Bronchus fibroblast of lung (primary cell): ENCODE measurements around the gene FABP3. TPM values are rescaled to one million over a fixed set of nuclear protein-coding genes. Genes with fewer than 3 reads are reported as not detected.

Experiments
- total RNA-seq: library from RNA; depleted of rRNA; stranded (reverse); fragments of >200 nt; gene quantifications from 2 replicates; pipeline ENCODE4 v1.2.3, GENCODE V29; 2015

FABP3 gene
- 209 and 250 TPM in 2 replicates for total RNA-seq

DNA sequence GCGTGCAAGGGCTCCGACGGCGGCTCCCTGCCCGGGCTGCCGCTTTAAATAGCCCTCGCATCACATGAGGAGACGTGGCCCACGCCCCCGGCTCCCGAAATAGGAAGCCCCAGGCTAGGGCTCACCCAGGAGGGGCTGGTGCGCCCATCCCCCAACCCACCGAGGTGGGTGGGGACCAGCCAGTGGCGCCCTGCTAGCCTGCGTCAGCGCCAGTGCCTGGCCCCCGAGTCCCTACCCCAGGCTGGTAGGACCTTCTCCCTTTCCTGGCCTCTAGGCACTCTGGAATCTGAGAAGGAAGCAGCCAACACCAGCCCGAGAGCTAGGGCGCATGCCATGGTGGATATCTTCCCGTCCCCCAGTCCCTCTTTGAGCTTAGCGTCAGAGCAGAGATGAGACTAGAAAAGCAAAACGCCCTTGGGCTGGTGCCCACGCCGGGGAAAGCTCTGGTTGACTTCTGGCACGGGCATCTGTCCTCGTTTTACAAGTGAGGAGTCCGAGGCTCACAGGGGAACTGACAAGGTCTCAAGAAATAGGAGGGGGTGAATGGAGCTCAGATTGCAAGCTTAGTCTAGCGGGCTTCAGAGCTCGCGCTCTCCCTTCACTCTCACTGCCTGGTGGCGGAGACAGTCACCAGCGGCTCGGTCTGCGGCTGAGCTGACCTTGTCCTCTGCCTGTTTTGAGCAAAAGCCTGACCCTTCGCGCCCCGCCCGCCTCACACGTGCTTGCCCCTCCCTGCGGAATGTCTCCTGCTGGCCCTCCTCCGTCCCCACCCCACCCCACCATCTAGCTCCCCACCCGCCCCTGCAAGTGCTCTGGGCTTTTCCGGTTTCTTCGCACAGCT lies at the start of gene FABP3:
Gene FABP3 (minus strand): TSS at position 21 of the 841 bp plus-strand sequence. CDS start 62 bp downstream, outside the sequence.

GRCh38 chr1:31412732-31413404 lies 40.0 kb upstream of the FABP3 start, which contains the start of gene SERINC2:
Gene SERINC2 (plus strand): TSS chr1:31413213. CDS start chr1:31413266, 53 bp downstream.

Other genes starting within 250 kb of the FABP3 start
- gene NKAIN1, start 133.2 kb downstream of the FABP3 start, total RNA-seq: 0.15 and 2.4 TPM in 2 replicates
- gene SNRNP40, start 76.3 kb downstream of the FABP3 start, total RNA-seq: 103 and 107 TPM in 2 replicates
- 42.4 and 43.7 TPM in 2 replicates for gene ZCCHC17, start 76.0 kb downstream of the FABP3 start, total RNA-seq
- 110 and 119 TPM in 2 replicates for gene SERINC2, start 40.1 kb upstream of the FABP3 start, total RNA-seq
- 2.8 and 3.7 TPM in 2 replicates for gene TINAGL1, start 203.4 kb upstream of the FABP3 start, total RNA-seq
- not detected in 2 replicates for gene HCRTR1, start 244.6 kb upstream of the FABP3 start, total RNA-seq